ENCODE data around the gene ACTRT2. TPM values are rescaled to one million over a fixed set of nuclear protein-coding genes. Genes with fewer than 3 reads are reported as not detected.

ACTRT2 gene
- polyA plus RNA-seq, 1 of the 3 experiments (the other 2 are of a cell fraction) = not detected

DNA sequence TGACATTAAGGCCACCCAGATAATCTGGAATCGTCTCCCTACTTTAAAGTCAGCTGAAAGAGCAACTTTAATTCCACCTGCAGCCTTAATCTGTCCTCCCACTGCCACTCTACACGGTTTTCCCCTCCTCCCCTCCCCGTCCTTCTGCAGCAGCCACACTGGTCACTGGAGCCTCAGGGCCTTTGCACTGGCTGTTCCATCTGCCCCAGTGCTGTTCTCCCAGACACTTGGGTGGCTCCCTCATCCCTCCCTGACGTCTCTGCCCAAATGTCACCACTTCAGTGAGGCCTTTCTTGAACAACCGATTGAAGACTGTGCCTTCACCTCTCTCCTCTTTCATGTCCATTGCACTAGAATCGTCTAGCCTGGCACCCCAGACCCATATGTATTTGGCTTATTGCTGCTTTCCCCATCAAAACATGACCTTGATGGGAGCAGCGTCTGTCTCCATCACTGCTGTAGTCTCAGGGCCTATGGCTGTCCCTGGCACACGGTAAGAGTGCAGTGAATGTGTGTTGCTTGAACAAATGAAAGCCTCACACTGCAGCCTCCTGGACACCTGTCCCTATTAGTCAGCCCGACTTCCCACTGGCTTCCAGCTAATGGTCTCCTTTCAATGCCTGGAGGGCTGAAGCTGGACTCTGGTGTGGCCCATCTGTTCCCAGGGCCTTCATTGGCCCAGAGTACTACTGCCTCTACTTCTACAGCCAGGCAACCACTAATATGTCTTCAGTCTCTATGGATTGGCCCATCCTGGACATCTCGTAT, 37.2 kb downstream of the ACTRT2 start:
- Histone ChIP-seq H3K27ac (ENCODE audit: low read depth in 2 of 2, low read length in 1 of 2) (no peak overlapping the region), H3K9ac (no peak overlapping the region), H3K9me2 (no peaks in the 10 kb centered on the region), H3K4me2 (no peak overlapping the region), H3F3A (replicated peaks; ENCODE audit: insufficient read depth) (no peaks in the 10 kb centered on the region), H3K79me2 (ENCODE audit: insufficient read depth) (no peaks in the 10 kb centered on the region), H3K4me1 (ENCODE audit: control insufficient read depth in 1 of 2, insufficient read depth in 2 of 2, low read depth in 1 of 2, low read length in 1 of 2) (no peaks in the 10 kb centered on the region), H4K20me1 (ENCODE audit: insufficient read depth) (no peaks in the 10 kb centered on the region), H2AFZ (ENCODE audit: low read depth) (no peak overlapping the region), H3K9me3 (no peaks in the 10 kb centered on the region), H3K36me3 (replicated peaks in 1 of 2; ENCODE audit: control insufficient read depth in 1 of 2, insufficient read depth in 2 of 2, low read length in 1 of 2) (no peaks in the 10 kb centered on the region), H3K27me3 (ENCODE audit: insufficient read depth) (peaks cover 4% of the 10 kb centered on the region; the same call in 1 of the 2 replicates), H3K4me3 (ENCODE audit: low read depth in 2 of 2, low read length in 1 of 2) (no peak overlapping the region)
- 8% methylated on average over 10 of the region's 10 CpGs for whole genome bisulfite sequencing (ENCODE audit: low lambda C conversion rate)
- no peak for TF ChIP-seq SIN3A (IDR thresholded peaks at IDR 0.05; ENCODE audit: borderline replicate concordance, low read depth, low read length)
- TF ChIP-seq FOXJ3 (CRISPR knock-in tag; IDR thresholded peaks at IDR 0.05) = no peak
- no peak for TF ChIP-seq TAF1 (IDR thresholded peaks at IDR 0.05; ENCODE audit: borderline replicate concordance, low read depth, low read length)
- no peak for TF ChIP-seq TEAD4 (IDR thresholded peaks at IDR 0.05; ENCODE audit: borderline replicate concordance, insufficient read depth)
- no peak for TF ChIP-seq RAD21 (IDR thresholded peaks at IDR 0.05; ENCODE audit: low read length)
- TF ChIP-seq FOXM1 (IDR thresholded peaks at IDR 0.05; ENCODE audit: low read depth) = no peak
- no peak for TF ChIP-seq POLR2AphosphoS5 (IDR thresholded peaks at IDR 0.05; ENCODE audit: low read depth, low read length)
- TF ChIP-seq GATA2 (CRISPR knock-in tag; IDR thresholded peaks at IDR 0.05) = no peak
- no peak for TF ChIP-seq RXRA (IDR thresholded peaks at IDR 0.05; ENCODE audit: borderline replicate concordance, low read depth)
- no peak for TF ChIP-seq MXI1 (IDR thresholded peaks at IDR 0.05; ENCODE audit: low read depth, low read length)
- TF ChIP-seq EP300 (IDR thresholded peaks at IDR 0.05; ENCODE audit: borderline replicate concordance in 1 of 2, low read depth in 1 of 2, low read length in 1 of 2) = no peak
- TF ChIP-seq SMC3 (IDR thresholded peaks at IDR 0.05; ENCODE audit: low read depth, low read length) = no peak
- TF ChIP-seq EZH2phosphoT487 (IDR thresholded peaks at IDR 0.05; ENCODE audit: borderline replicate concordance, low read depth) = no peak
- TF ChIP-seq NFIC (IDR thresholded peaks at IDR 0.05; ENCODE audit: borderline replicate concordance) = no peak
- TF ChIP-seq, protein P1, sequence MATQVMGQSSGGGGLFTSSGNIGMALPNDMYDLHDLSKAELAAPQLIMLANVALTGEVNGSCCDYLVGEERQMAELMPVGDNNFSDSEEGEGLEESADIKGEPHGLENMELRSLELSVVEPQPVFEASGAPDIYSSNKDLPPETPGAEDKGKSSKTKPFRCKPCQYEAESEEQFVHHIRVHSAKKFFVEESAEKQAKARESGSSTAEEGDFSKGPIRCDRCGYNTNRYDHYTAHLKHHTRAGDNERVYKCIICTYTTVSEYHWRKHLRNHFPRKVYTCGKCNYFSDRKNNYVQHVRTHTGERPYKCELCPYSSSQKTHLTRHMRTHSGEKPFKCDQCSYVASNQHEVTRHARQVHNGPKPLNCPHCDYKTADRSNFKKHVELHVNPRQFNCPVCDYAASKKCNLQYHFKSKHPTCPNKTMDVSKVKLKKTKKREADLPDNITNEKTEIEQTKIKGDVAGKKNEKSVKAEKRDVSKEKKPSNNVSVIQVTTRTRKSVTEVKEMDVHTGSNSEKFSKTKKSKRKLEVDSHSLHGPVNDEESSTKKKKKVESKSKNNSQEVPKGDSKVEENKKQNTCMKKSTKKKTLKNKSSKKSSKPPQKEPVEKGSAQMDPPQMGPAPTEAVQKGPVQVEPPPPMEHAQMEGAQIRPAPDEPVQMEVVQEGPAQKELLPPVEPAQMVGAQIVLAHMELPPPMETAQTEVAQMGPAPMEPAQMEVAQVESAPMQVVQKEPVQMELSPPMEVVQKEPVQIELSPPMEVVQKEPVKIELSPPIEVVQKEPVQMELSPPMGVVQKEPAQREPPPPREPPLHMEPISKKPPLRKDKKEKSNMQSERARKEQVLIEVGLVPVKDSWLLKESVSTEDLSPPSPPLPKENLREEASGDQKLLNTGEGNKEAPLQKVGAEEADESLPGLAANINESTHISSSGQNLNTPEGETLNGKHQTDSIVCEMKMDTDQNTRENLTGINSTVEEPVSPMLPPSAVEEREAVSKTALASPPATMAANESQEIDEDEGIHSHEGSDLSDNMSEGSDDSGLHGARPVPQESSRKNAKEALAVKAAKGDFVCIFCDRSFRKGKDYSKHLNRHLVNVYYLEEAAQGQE (IDR thresholded peaks at IDR 0.05; ENCODE audit: low read depth, low read length) = no peak
- no peak for TF ChIP-seq FOSL2 (IDR thresholded peaks at IDR 0.05; ENCODE audit: borderline replicate concordance, low read depth)
- TF ChIP-seq YY1 (IDR thresholded peaks at IDR 0.05; ENCODE audit: low read depth) = no peak
- TF ChIP-seq, protein P2, sequence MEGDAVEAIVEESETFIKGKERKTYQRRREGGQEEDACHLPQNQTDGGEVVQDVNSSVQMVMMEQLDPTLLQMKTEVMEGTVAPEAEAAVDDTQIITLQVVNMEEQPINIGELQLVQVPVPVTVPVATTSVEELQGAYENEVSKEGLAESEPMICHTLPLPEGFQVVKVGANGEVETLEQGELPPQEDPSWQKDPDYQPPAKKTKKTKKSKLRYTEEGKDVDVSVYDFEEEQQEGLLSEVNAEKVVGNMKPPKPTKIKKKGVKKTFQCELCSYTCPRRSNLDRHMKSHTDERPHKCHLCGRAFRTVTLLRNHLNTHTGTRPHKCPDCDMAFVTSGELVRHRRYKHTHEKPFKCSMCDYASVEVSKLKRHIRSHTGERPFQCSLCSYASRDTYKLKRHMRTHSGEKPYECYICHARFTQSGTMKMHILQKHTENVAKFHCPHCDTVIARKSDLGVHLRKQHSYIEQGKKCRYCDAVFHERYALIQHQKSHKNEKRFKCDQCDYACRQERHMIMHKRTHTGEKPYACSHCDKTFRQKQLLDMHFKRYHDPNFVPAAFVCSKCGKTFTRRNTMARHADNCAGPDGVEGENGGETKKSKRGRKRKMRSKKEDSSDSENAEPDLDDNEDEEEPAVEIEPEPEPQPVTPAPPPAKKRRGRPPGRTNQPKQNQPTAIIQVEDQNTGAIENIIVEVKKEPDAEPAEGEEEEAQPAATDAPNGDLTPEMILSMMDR (IDR thresholded peaks at IDR 0.05) = no peak
- ChIA-PET CTCF (no interaction called here), POLR2A (interaction anchor here (0.7 kb wide), 1 partner anchor 280 kb away, joined by 3 read pairs; no protein-coding TSS in a partner anchor)
- no peak for DNase-seq

Data from SK-N-SH (cell line).